PC-3 (cell line): ENCODE data around the gene LRCH1. TPM values are rescaled to one million over a fixed set of nuclear protein-coding genes. Genes with fewer than 3 reads are reported as not detected.

ENCODE experiments used
- ATAC-seq: fragments of 200-7000 bp; cut with Tn5 transposase; 2 replicates; pipeline ENCODE4 v1.9.1; 2020; ENCODE audit warnings: mild to moderate bottlenecking, moderate library complexity
- BruUV-seq: library from RNA; stranded (reverse); fragments of 400-500 nt; replicated peaks from 2 replicates; lab custom pipeline; 2021; lab: Mats Ljungman, UMichigan
- CTCF ChIA-PET: fragments of 300-600 bp; sonication (Branson Sonifier 250); formaldehyde crosslinking; loops from one replicate; lab custom pipeline; 2022; ENCODE audit warnings: antibody characterized with exemption; lab: Charles Lee
- POLR2A ChIA-PET: fragments of 300-600 bp; sonication (Branson Sonifier 250); formaldehyde crosslinking; loops from one replicate; lab custom pipeline; 2022; ENCODE audit warnings: antibody characterized with exemption; ENCODE audit not compliant: unreplicated experiment; lab: Charles Lee
- DNase-seq: peaks from one replicate; pipeline ENCODE4 v3.0.0-alpha.2; 2015
- H2AFZ ChIP-seq: fragments of 300-600 bp; sonication (generic); 2 replicates; pipeline ENCODE4 v1.6.0; 2016; ENCODE audit warnings: antibody characterized with exemption, low read length
- H3F3A ChIP-seq: fragments of 300-600 bp; sonication (generic); one replicate; pipeline ENCODE4 v1.6.0; 2017; ENCODE audit warnings: antibody characterized with exemption, low read length, control low read depth, mild to moderate bottlenecking; ENCODE audit not compliant: unreplicated experiment
- H3K27ac ChIP-seq: fragments of 300-600 bp; sonication (generic); 2 replicates; pipeline ENCODE4 v1.5.1; 2016; ENCODE audit warnings: mild to moderate bottlenecking, low read length
- H3K27me3 ChIP-seq: fragments of 300-600 bp; sonication (generic); 2 replicates; pipeline ENCODE4 v1.6.1; 2016; ENCODE audit warnings: low read length, mixed read lengths
- H3K36me3 ChIP-seq: fragments of 300-600 bp; sonication (generic); 2 replicates; pipeline ENCODE4 v1.6.1; 2016; ENCODE audit warnings: low read depth, mixed run types, low read length, mixed read lengths
- H3K4me1 ChIP-seq: fragments of 300-600 bp; sonication (generic); 2 replicates; pipeline ENCODE4 v1.5.1; 2016; ENCODE audit warnings: low read length; ENCODE audit not compliant: insufficient read depth
- H3K4me2 ChIP-seq: fragments of 300-600 bp; sonication (generic); 2 replicates; pipeline ENCODE4 v1.6.0; 2016; ENCODE audit warnings: low read length
- H3K4me3 ChIP-seq: fragments of 300-600 bp; sonication (generic); 2 replicates; pipeline ENCODE4 v1.5.1; 2016; ENCODE audit warnings: mild to moderate bottlenecking, low read length, mixed read lengths
- H3K79me2 ChIP-seq: fragments of 300-600 bp; sonication (generic); 2 replicates; pipeline ENCODE4 v1.6.1; 2017; ENCODE audit warnings: low read length, mixed read lengths
- H3K9ac ChIP-seq: fragments of 300-600 bp; sonication (generic); 2 replicates; pipeline ENCODE4 v1.6.0; 2016; ENCODE audit warnings: mild to moderate bottlenecking, low read length
- H3K9me2 ChIP-seq: fragments of 300-600 bp; sonication (generic); replicated peaks from 2 replicates; pipeline ENCODE4 v1.6.1; 2016; ENCODE audit warnings: mixed run types, low read length, mixed read lengths
- H3K9me3 ChIP-seq: fragments of 300-600 bp; sonication (generic); 2 replicates; pipeline ENCODE4 v1.6.1; 2016; ENCODE audit warnings: low read length, mixed read lengths
- H4K20me1 ChIP-seq: fragments of 300-600 bp; sonication (generic); 2 replicates; pipeline ENCODE4 v1.6.1; 2016; ENCODE audit warnings: low read length, mixed read lengths
- EZH2 ChIP-seq: fragments of 300-600 bp; sonication (generic); IDR thresholded peaks from one replicate; pipeline ENCODE4 v1.6.1; 2017; ENCODE audit warnings: antibody characterized with exemption, mild to moderate bottlenecking, low read length; ENCODE audit not compliant: unreplicated experiment
- EZH2phosphoT487 ChIP-seq: fragments of 300-600 bp; sonication (generic); IDR thresholded peaks from 2 replicates; pipeline ENCODE4 v1.6.1; 2018; ENCODE audit warnings: mild to moderate bottlenecking, antibody characterized with exemption, low read length, borderline replicate concordance
- intact Hi-C: fragments of 100-400 bp; cut with micrococcal nuclease; formaldehyde crosslinking; loops from 2 replicates; pipeline ENCODE4 v1.9.0; 2023
- total RNA-seq: library from RNA; depleted of rRNA; stranded (reverse); fragments of >200 nt; gene quantifications from 2 replicates; pipeline ENCODE4 v1.2.3, GENCODE V29; 2014
- TF ChIP-seq, protein P1 (sequence below): fragments of 300-600 bp; sonication (generic); conservative IDR thresholded peaks from 2 replicates; pipeline ENCODE4 v1.5.1; 2017; ENCODE audit warnings: antibody characterized with exemption, low read depth, mild to moderate bottlenecking, low read length

Gene LRCH1
- total RNA-seq, 1 experiment from 2014 or later: 4.3 TPM

DNA sequence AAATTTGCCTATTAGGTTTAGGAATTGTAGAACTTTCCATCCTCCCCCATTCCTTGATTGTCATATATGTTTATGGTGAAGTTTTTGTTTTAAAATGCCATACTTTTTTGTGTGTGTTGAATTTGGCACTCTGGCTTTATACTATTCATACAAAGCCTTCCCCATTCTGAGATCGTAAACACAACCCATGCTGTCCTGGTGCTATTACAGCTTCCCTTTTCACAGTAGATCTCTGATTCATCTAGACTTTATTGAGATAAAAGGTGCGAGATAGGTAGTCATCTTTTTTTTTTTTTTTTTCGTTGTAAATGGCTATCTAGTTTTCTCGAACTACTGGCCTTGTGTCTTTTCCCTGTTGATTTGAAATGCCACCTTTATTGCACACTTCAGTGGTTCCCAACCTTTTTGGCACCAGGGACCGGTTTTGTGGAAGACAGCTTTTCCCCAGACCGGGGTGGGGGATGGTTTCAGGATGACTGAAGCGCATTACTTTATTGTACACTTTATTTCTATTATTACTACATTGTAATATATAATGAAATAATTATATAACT lies 94.6 kb downstream of the LRCH1 start:
- Histone ChIP-seq H3K9me2 (no peaks in the 10 kb centered on the region), H3K36me3 (no peaks in the 10 kb centered on the region), H3K4me3 (no peak overlapping the region), H3K4me2 (no peak overlapping the region), H3K9ac (no peak overlapping the region), H3F3A (no peaks in the 10 kb centered on the region), H2AFZ (no peak overlapping the region), H3K4me1 (no peaks in the 10 kb centered on the region), H3K27ac (no peak overlapping the region), H3K79me2 (peaks cover 26% of the 10 kb centered on the region), H3K9me3 (no peaks in the 10 kb centered on the region), H4K20me1 (no peaks in the 10 kb centered on the region), H3K27me3 (no peaks in the 10 kb centered on the region)
- intact Hi-C loops: loop anchor here (5.0 kb wide), 1 partner anchor 40 kb away; no protein-coding TSS in a partner anchor
- DNase-seq (no peak), ATAC-seq (no peak)
- ChIA-PET CTCF (no interaction called here), POLR2A (interaction anchor here (0.7 kb wide), 1 partner anchor 62 kb away, joined by 8 read pairs; no protein-coding TSS in a partner anchor)
- TF ChIP-seq EZH2: no peak
- TF ChIP-seq EZH2phosphoT487: no peak
- TF ChIP-seq, protein P1, sequence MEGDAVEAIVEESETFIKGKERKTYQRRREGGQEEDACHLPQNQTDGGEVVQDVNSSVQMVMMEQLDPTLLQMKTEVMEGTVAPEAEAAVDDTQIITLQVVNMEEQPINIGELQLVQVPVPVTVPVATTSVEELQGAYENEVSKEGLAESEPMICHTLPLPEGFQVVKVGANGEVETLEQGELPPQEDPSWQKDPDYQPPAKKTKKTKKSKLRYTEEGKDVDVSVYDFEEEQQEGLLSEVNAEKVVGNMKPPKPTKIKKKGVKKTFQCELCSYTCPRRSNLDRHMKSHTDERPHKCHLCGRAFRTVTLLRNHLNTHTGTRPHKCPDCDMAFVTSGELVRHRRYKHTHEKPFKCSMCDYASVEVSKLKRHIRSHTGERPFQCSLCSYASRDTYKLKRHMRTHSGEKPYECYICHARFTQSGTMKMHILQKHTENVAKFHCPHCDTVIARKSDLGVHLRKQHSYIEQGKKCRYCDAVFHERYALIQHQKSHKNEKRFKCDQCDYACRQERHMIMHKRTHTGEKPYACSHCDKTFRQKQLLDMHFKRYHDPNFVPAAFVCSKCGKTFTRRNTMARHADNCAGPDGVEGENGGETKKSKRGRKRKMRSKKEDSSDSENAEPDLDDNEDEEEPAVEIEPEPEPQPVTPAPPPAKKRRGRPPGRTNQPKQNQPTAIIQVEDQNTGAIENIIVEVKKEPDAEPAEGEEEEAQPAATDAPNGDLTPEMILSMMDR: no peak
- BruUV-seq: no TSS peak

DNA sequence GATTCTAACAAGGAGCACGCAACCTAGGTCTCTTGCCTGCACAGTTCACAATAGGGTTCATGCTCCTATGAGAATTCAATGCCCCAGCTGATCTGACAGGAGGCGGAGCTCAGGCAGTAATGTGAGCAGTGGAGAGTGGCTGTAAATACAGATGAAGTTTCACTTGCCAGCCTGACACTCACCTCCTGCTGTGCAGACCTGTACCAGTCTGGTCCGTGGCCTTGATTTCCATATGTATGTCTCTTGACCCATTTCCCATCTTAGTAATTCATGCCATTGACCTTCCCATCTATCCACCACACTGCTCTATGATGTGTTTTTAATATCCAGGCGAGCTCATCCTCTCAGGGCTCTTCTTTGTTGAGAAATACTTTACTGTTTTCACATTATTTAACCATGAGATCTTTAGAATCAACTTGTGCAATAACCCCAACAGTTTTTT lies 95.2 kb downstream of the LRCH1 start:
- H3K79me2 ChIP-seq: peaks cover 21% of the 10 kb centered on the region; the same call in 1 of the 2 replicates
- no peak overlapping the region for H2AFZ ChIP-seq
- DNase-seq (peak; percentile 13), ATAC-seq (peak; percentile 65; the same call in 1 of the 2 replicates)
- ChIA-PET CTCF (no interaction called here), POLR2A (no interaction called here)
- no peaks in the 10 kb centered on the region for H3K4me1 ChIP-seq
- no peak overlapping the region for H3K4me2 ChIP-seq
- H4K20me1 ChIP-seq: no peaks in the 10 kb centered on the region
- H3K9me2 ChIP-seq: no peaks in the 10 kb centered on the region
- no peak overlapping the region for H3K9ac ChIP-seq
- intact Hi-C loops: loop anchor here (5.0 kb wide), 1 partner anchor 41 kb away; no protein-coding TSS in a partner anchor
- no peak overlapping the region for H3K27ac ChIP-seq
- no peaks in the 10 kb centered on the region for H3K9me3 ChIP-seq
- no peaks in the 10 kb centered on the region for H3K27me3 ChIP-seq
- no peaks in the 10 kb centered on the region for H3K36me3 ChIP-seq
- no peaks in the 10 kb centered on the region for H3F3A ChIP-seq
- TF ChIP-seq EZH2 (no peak), EZH2phosphoT487 (no peak)
- TF ChIP-seq, protein P1: no peak
- H3K4me3 ChIP-seq: no peak overlapping the region
- BruUV-seq: no TSS peak

DNA sequence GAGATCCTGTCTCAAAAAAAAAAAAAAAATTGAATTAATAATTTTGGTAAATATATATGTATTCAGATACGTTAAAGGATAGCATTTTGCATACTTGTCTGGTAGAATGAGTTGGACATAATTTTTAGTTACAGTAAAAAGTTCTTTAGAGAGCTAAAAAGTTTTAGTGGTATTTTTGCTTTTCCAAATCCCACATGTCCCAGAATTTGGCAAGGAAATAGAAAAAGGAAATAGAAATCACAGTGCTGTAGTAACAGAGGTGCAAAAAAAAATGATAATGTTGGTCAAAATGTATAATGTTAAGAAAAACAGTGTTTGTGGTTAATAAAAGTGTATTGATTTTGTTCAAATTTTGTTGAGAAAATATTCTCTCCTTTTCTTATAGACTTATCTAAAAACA lies 96.8 kb downstream of the LRCH1 start:
- Histone ChIP-seq H3K4me1 (no peaks in the 10 kb centered on the region), H3K27me3 (no peaks in the 10 kb centered on the region), H3K79me2 (peaks cover 13% of the 10 kb centered on the region; the same call in 1 of the 2 replicates), H4K20me1 (no peaks in the 10 kb centered on the region), H3K9ac (no peak overlapping the region), H2AFZ (no peak overlapping the region), H3K9me3 (no peaks in the 10 kb centered on the region), H3K4me3 (no peak overlapping the region), H3K4me2 (no peak overlapping the region), H3K36me3 (no peaks in the 10 kb centered on the region), H3F3A (no peaks in the 10 kb centered on the region), H3K9me2 (no peaks in the 10 kb centered on the region), H3K27ac (no peak overlapping the region)
- intact Hi-C loops: loop anchor here (5.0 kb wide), 1 partner anchor 43 kb away; no protein-coding TSS in a partner anchor
- CTCF ChIA-PET: no interaction called here
- DNase-seq (no peak), ATAC-seq (no peak)
- POLR2A ChIA-PET: no interaction called here
- TF ChIP-seq EZH2phosphoT487 (no peak), EZH2 (no peak)
- TF ChIP-seq, protein P1: no peak
- BruUV-seq: no TSS peak
